K562 (cell line): ENCODE data around the gene ZNF26. TPM values are rescaled to one million over a fixed set of nuclear protein-coding genes. Genes with fewer than 3 reads are reported as not detected.

Source experiments
- CHD2 ChIP-seq: IDR thresholded peaks from 2 replicates; pipeline ENCODE4 v1.6.1; 2011; ENCODE audit warnings: low read depth, low read length
- HSF4 ChIP-seq: fragments of 250-450 bp; sonication (Bioruptor Pico); IDR thresholded peaks from 2 replicates; pipeline ENCODE4 v2.1.2; 2022; ENCODE audit warnings: mild to moderate bottlenecking, moderate library complexity, borderline replicate concordance
- KDM4B ChIP-seq, 2 experiments: fragments of 450-650 bp in 1 of 2; sonication (generic) in 1 of 2; IDR thresholded peaks; 2 replicates each; pipeline ENCODE4 v1.6.1; 2016 to 2017; ENCODE audit warnings: borderline replicate concordance in 2 of 2, antibody characterized with exemption in 1 of 2, low read depth in 1 of 2, mild to moderate bottlenecking in 1 of 2
- MNT ChIP-seq, 2 experiments: fragments of 450-650 bp; conservative IDR thresholded peaks; 2 replicates each; pipeline ENCODE4 v1.6.1; 2017; ENCODE audit warnings: mild to moderate bottlenecking in 2 of 2, moderate library complexity in 2 of 2
- MTA2 ChIP-seq: fragments of 450-650 bp; IDR thresholded peaks from 2 replicates; pipeline ENCODE4 v1.6.1; 2016; ENCODE audit warnings: low read depth
- MXI1 ChIP-seq: IDR thresholded peaks from 2 replicates; pipeline ENCODE4 v1.6.1; 2011; ENCODE audit warnings: low read depth, mild to moderate bottlenecking, improper control_type of control experiment, low read length
- NFRKB ChIP-seq: fragments of 450-650 bp; IDR thresholded peaks from 2 replicates; pipeline ENCODE4 v1.6.1; 2016; ENCODE audit warnings: low read depth
- NR1H2 ChIP-seq: sonication (generic); formaldehyde crosslinking; IDR thresholded peaks from 2 replicates; pipeline ENCODE4 v1.4.0; 2020; ENCODE audit warnings: mild to moderate bottlenecking, missing genetic modification reagents
- RBM22 ChIP-seq: fragments of 200-400 bp; formaldehyde crosslinking; IDR thresholded peaks from 2 replicates; pipeline ENCODE4 v1.6.1; 2018; ENCODE audit warnings: low read length, low read depth; ENCODE audit not compliant: poor library complexity, severe bottlenecking
- YBX1 ChIP-seq: fragments of 450-650 bp; IDR thresholded peaks from 2 replicates; pipeline ENCODE4 v1.7.1; 2016; ENCODE audit warnings: mild to moderate bottlenecking
- YY1 ChIP-seq, 3 experiments: IDR thresholded peaks; 2 replicates each; pipeline ENCODE4 v1.6.1; 2011; ENCODE audit warnings: low read length in 2 of 3, mild to moderate bottlenecking in 2 of 3, moderate library complexity in 2 of 3, borderline replicate concordance in 1 of 3, control low read depth in 1 of 3, low read depth in 1 of 3; ENCODE audit not compliant: insufficient read depth in 3 of 3, insufficient replicate concordance in 2 of 3, control insufficient read depth in 1 of 3, insufficient read length in 1 of 3; ENCODE audit errors: extremely low read depth in 1 of 3
- ZBTB1 ChIP-seq: sonication (generic); formaldehyde crosslinking; IDR thresholded peaks from 2 replicates; pipeline ENCODE4 v1.8.1; 2023; ENCODE audit warnings: missing genetic modification reagents, low read depth, mild to moderate bottlenecking, borderline replicate concordance
- ZBTB40 ChIP-seq, 2 experiments: fragments of 450-650 bp in 1 of 2; sonication (generic) in 1 of 2; formaldehyde crosslinking in 1 of 2; IDR thresholded peaks; 2 replicates each; pipeline versions ENCODE4 v1.7.1 to v1.9.0; 2016 to 2022; ENCODE audit warnings: inconsistent platforms in 1 of 2, mild to moderate bottlenecking in 1 of 2, missing genetic modification reagents in 1 of 2
- ZNF232 ChIP-seq: sonication (generic); formaldehyde crosslinking; IDR thresholded peaks from 2 replicates; pipeline ENCODE4 v1.8.0; 2022; ENCODE audit warnings: mild to moderate bottlenecking, missing genetic modification reagents
- polyA plus RNA-seq, 8 experiments: library from polyadenylated mRNA; depleted of rRNA in 4 of 8; stranded (reverse) in 5 of 8; unstranded in 3 of 8; fragments of >200 nt; fragmentation: Nextera tagmentation in 2 of 8; fragmentation: Illumina TruSeq in 1 of 8; extraction: Ambion mirVana in 2 of 8; extraction: Trizol in 1 of 8; gene quantifications; 2 replicates each; pipeline versions ENCODE4 v1.2.1 to v1.2.3, GENCODE V29; 2011 to 2014; ENCODE audit warnings: inconsistent platforms in 1 of 8, missing spikeins in 1 of 8
- total RNA-seq, 7 experiments: library from RNA; depleted of rRNA in 6 of 7; stranded (reverse); fragments of >200 nt in 6 of 7; fragmentation: Illumina TruSeq in 2 of 7; extraction: Trizol in 2 of 7; gene quantifications; 2 replicates each; pipeline versions ENCODE4 v1.2.1 to v1.2.3, GENCODE V29; 2011 to 2021; ENCODE audit warnings: low replicate concordance in 1 of 7

ZNF26 gene
- total and polyA plus RNA-seq, 9 of the 15 experiments (the other 6 are each of a cell fraction or from before 2014, with no cell fraction given) = 1.2 to 14.1 (median 8.0) TPM

- TF ChIP-seq YBX1 (no peak), ZBTB1 (CRISPR knock-in tag) (no peak), ZBTB40 (IDR thresholded peaks at IDR 0.05) (peak; percentile 98), ZBTB40 (CRISPR knock-in tag; IDR thresholded peaks at IDR 0.05) (no peak), MNT (conservative IDR thresholded peaks at IDR 0.05) (peak; percentile 97 to 99), MTA2 (no peak), YY1 (IDR thresholded peaks at IDR 0.05; ENCODE audit: borderline replicate concordance in 1 of 3, control insufficient read depth in 1 of 3, extremely low read depth in 1 of 3, insufficient read depth in 3 of 3, insufficient read length in 1 of 3, insufficient replicate concordance in 2 of 3, low read depth in 1 of 3, low read length in 2 of 3) (peak in 2 of 3 experiments; percentile 30 to 41), KDM4B (IDR thresholded peaks at IDR 0.05; ENCODE audit: borderline replicate concordance in 2 of 2, low read depth in 1 of 2) (peak in 1 of 2 experiments; percentile 88; a peak in 2 of 4 replicates), CHD2 (no peak), HSF4 (CRISPR knock-in tag) (no peak), NFRKB (no peak), ZNF232 (CRISPR knock-in tag) (no peak), MXI1 (peak; percentile 70; the same call in 1 of the 2 replicates), NR1H2 (CRISPR knock-in tag) (no peak), RBM22 (no peak)
These were observed at the start of gene ZNF26 (continued) for GRCh38 chr12:132986001-132986884.
